ENCODE results near the gene CADPS2. TPM values are rescaled to one million over a fixed set of nuclear protein-coding genes. Genes with fewer than 3 reads are reported as not detected.

CADPS2 gene
- total and polyA plus RNA-seq, 10 of the 15 experiments (the other 5 are each of a cell fraction or from before 2014, with no cell fraction given), result 0.05 to 7.5 (median 0.25) TPM

- TF ChIP-seq HSF1 (IDR thresholded peaks at IDR 0.05; ENCODE audit: low read depth, low read length) (no peak), ZSCAN29 (IDR thresholded peaks at IDR 0.05) (no peak), TARDBP (IDR thresholded peaks at IDR 0.05; ENCODE audit: borderline replicate concordance) (no peak), NR2C1 (IDR thresholded peaks at IDR 0.05) (no peak), ZNF592 (IDR thresholded peaks at IDR 0.05) (no peak), MEF2B (IDR thresholded peaks at IDR 0.05; ENCODE audit: partially characterized antibody, poor library complexity, severe bottlenecking) (peak; percentile 77), IKZF1 (conservative IDR thresholded peaks at IDR 0.05) (peak; percentile 52; the same call in 1 of the 2 replicates), KDM1A (IDR thresholded peaks at IDR 0.05; ENCODE audit: borderline replicate concordance) (no peak), ATF7 (IDR thresholded peaks at IDR 0.05; ENCODE audit: low read depth) (peak; percentile 70), E2F8 (IDR thresholded peaks at IDR 0.05; ENCODE audit: low read depth, partially characterized antibody) (no peak), BCLAF1 (IDR thresholded peaks at IDR 0.05) (no peak), IRF4 (IDR thresholded peaks at IDR 0.05; ENCODE audit: low read depth, low read length) (no peak), JUNB (IDR thresholded peaks at IDR 0.05) (no peak), BHLHE40 (IDR thresholded peaks at IDR 0.05; ENCODE audit: borderline replicate concordance in 1 of 2, low read depth in 2 of 2, low read length in 1 of 2) (peak in 1 of 2 experiments; percentile 23; a peak in 1 of 4 replicates), RUNX3 (IDR thresholded peaks at IDR 0.05; ENCODE audit: low read length) (no peak), RELA (IDR thresholded peaks at IDR 0.05; ENCODE audit: borderline replicate concordance, partially characterized antibody) (no peak), CHD1 (IDR thresholded peaks at IDR 0.05; ENCODE audit: low read depth, low read length) (no peak), TCF3 (IDR thresholded peaks at IDR 0.05; ENCODE audit: borderline replicate concordance, insufficient read depth, low read depth, low read length) (no peak), CEBPB (IDR thresholded peaks at IDR 0.05; ENCODE audit: borderline replicate concordance in 1 of 2, low read depth in 2 of 2, low read length in 2 of 2) (no peak), EED (IDR thresholded peaks at IDR 0.05; ENCODE audit: low read depth) (no peak)
These were observed 256.8 kb downstream of the CADPS2 start (continued) for GRCh38 chr7:122629412-122629953.
